GM12878 (cell line): ENCODE measurements around the gene NUDT3. TPM values are rescaled to one million over a fixed set of nuclear protein-coding genes. Genes with fewer than 3 reads are reported as not detected.

Experiments
- ATAC-seq: fragments of 200-7000 bp; cut with Tn5 transposase; 3 replicates; pipeline ENCODE4 v1.9.1; 2020; ENCODE audit warnings: mild to moderate bottlenecking, moderate library complexity
- BruUV-seq: library from RNA; stranded (reverse); fragments of 400-500 nt; replicated peaks from 2 replicates; lab custom pipeline; 2021; lab: Mats Ljungman, UMichigan
- CTCF ChIA-PET: fragments of 300-600 bp; sonication (Branson Sonifier 250); formaldehyde crosslinking; extraction: SDS; loops from one replicate; lab custom pipeline; 2021; ENCODE audit warnings: inconsistent platforms; lab: Yijun Ruan, JAX
- POLR2A ChIA-PET: fragments of 350-600 bp; formaldehyde crosslinking; extraction: SDS; loops from one replicate; lab custom pipeline; 2021; ENCODE audit warnings: inconsistent platforms; lab: Charles Lee
- RAD21 ChIA-PET: fragments of 300-600 bp; sonication (Branson Sonifier 250); formaldehyde crosslinking; loops from one replicate; lab custom pipeline; 2023; ENCODE audit warnings: antibody characterized with exemption; ENCODE audit not compliant: unreplicated experiment; lab: Charles Lee
- SMC1A ChIA-PET: fragments of 300-600 bp; sonication (Branson Sonifier 250); formaldehyde crosslinking; loops from one replicate; lab custom pipeline; 2023; ENCODE audit not compliant: unreplicated experiment, uncharacterized antibody; lab: Charles Lee
- DNase-seq: peaks from one replicate; pipeline ENCODE4 v3.0.0-alpha.2; 2011; ENCODE audit warnings: low read depth, low spot score
- FAIRE-seq: peaks from 3 replicates; lab custom pipeline; 2011; peaks lifted over from hg19 to GRCh38; lab: Jason Lieb, UNC
- H2AFZ ChIP-seq: 2 replicates; pipeline ENCODE4 v1.6.0; 2011; ENCODE audit warnings: low read depth, low read length, control low read depth; ENCODE audit not compliant: control insufficient read depth
- H3K27ac ChIP-seq: 2 replicates; pipeline ENCODE4 v1.5.1; 2011; ENCODE audit warnings: control low read depth; ENCODE audit not compliant: control insufficient read depth, insufficient read depth
- H3K27me3 ChIP-seq, 2 experiments: replicated peaks in 1 of 2; 2 replicates each; pipeline versions ENCODE4 v1.6.0 to v1.6.1; 2011; ENCODE audit warnings: low read length in 1 of 2; ENCODE audit not compliant: control insufficient read depth in 2 of 2, insufficient read depth in 2 of 2
- H3K36me3 ChIP-seq, 2 experiments: 2 replicates each; pipeline ENCODE4 v1.5.1; 2011; ENCODE audit warnings: low read length in 1 of 2; ENCODE audit not compliant: control insufficient read depth in 2 of 2, insufficient read depth in 2 of 2
- H3K4me1 ChIP-seq: 2 replicates; pipeline ENCODE4 v1.6.1; 2011; ENCODE audit warnings: mild to moderate bottlenecking, low read length, moderate library complexity, mixed read lengths; ENCODE audit not compliant: control insufficient read depth, insufficient read depth
- H3K4me2 ChIP-seq: 2 replicates; pipeline ENCODE4 v1.6.0; 2011; ENCODE audit warnings: control low read depth; ENCODE audit not compliant: control insufficient read depth, insufficient read depth
- H3K4me3 ChIP-seq: fragments of 200-600 bp; sonication (generic); 2 replicates; pipeline ENCODE4 v1.5.1; 2016
- H3K79me2 ChIP-seq: 2 replicates; pipeline ENCODE4 v1.6.0; 2011; ENCODE audit warnings: low read length; ENCODE audit not compliant: control insufficient read depth, insufficient read depth
- H3K9ac ChIP-seq: 2 replicates; pipeline ENCODE4 v1.8.0; 2011; ENCODE audit warnings: low read length, control low read depth, mixed read lengths; ENCODE audit not compliant: control insufficient read depth, insufficient read depth
- H3K9me3 ChIP-seq: replicated peaks from 3 replicates; pipeline ENCODE4 v1.5.1; 2011; ENCODE audit warnings: mild to moderate bottlenecking, low read length; ENCODE audit not compliant: control insufficient read depth, insufficient read depth
- H4K20me1 ChIP-seq: 2 replicates; pipeline ENCODE4 v1.6.0; 2011; ENCODE audit not compliant: control insufficient read depth, insufficient read depth
- ASH2L ChIP-seq: fragments of 300-600, 200-600 bp; sonication (generic); IDR thresholded peaks from 2 replicates; pipeline ENCODE4 v1.6.1; 2017; ENCODE audit warnings: low read depth, mild to moderate bottlenecking, borderline replicate concordance
- ATF2 ChIP-seq: IDR thresholded peaks from 2 replicates; pipeline ENCODE4 v1.6.1; 2012; ENCODE audit warnings: low read length, inconsistent platforms
- BMI1 ChIP-seq: fragments of 450-650 bp; IDR thresholded peaks from 2 replicates; pipeline ENCODE4 v1.6.1; 2016; ENCODE audit warnings: mild to moderate bottlenecking, moderate library complexity, borderline replicate concordance
- CEBPB ChIP-seq, 2 experiments: fragments of 150-350 bp in 1 of 2; IDR thresholded peaks; 2 replicates each; pipeline ENCODE4 v1.6.1; 2012 to 2014; ENCODE audit warnings: low read depth in 2 of 2, low read length in 2 of 2, borderline replicate concordance in 1 of 2, inconsistent platforms in 1 of 2
- EED ChIP-seq: sonication (generic); IDR thresholded peaks from 2 replicates; pipeline ENCODE4 v1.6.1; 2016; ENCODE audit warnings: antibody characterized with exemption, low read depth
- EP300 ChIP-seq, 2 experiments: fragments of 150-350 bp in 1 of 2; IDR thresholded peaks; 2 replicates each; pipeline ENCODE4 v1.6.1; 2011 to 2012; ENCODE audit warnings: low read depth in 2 of 2, low read length in 2 of 2, borderline replicate concordance in 1 of 2, improper control_type of control experiment in 1 of 2, inconsistent platforms in 1 of 2; ENCODE audit not compliant: control insufficient read depth in 1 of 2
- ESRRA ChIP-seq: IDR thresholded peaks from 2 replicates; pipeline ENCODE4 v1.6.1; 2012; ENCODE audit warnings: mild to moderate bottlenecking, low read length, improper control_type of control experiment
- EZH2 ChIP-seq: IDR thresholded peaks from 2 replicates; pipeline ENCODE4 v1.6.1; 2012; ENCODE audit warnings: low read depth, mild to moderate bottlenecking, control low read depth, inconsistent platforms, low read length, borderline replicate concordance; ENCODE audit not compliant: control insufficient read depth
- HDAC6 ChIP-seq: fragments of 200-600 bp; sonication (generic); IDR thresholded peaks from one replicate; pipeline ENCODE4 v1.8.0; 2017; ENCODE audit warnings: antibody characterized with exemption; ENCODE audit not compliant: unreplicated experiment
- IKZF1 ChIP-seq: fragments of 450-650 bp; conservative IDR thresholded peaks from 2 replicates; pipeline ENCODE4 v1.6.1; 2017; ENCODE audit warnings: antibody characterized with exemption, mild to moderate bottlenecking
- IKZF2 ChIP-seq, 2 experiments: fragments of 450-650 bp; IDR thresholded peaks; 2 replicates each; pipeline ENCODE4 v1.6.1; 2017; ENCODE audit warnings: mild to moderate bottlenecking in 2 of 2, moderate library complexity in 2 of 2
- MYB ChIP-seq: fragments of 150-350 bp; IDR thresholded peaks from 2 replicates; pipeline ENCODE4 v1.6.1; 2014; ENCODE audit warnings: mild to moderate bottlenecking, low read depth, low read length, borderline replicate concordance
- NR2F1 ChIP-seq: fragments of 450-650 bp; conservative IDR thresholded peaks from 2 replicates; pipeline ENCODE4 v1.6.1; 2017; ENCODE audit warnings: mild to moderate bottlenecking
- PRDM15 ChIP-seq: fragments of 450-650 bp; formaldehyde crosslinking; IDR thresholded peaks from 2 replicates; pipeline ENCODE4 v1.4.0; 2020; ENCODE audit warnings: mild to moderate bottlenecking, moderate library complexity
- RUNX3 ChIP-seq: IDR thresholded peaks from 2 replicates; pipeline ENCODE4 v1.6.1; 2012; ENCODE audit warnings: low read length, inconsistent platforms
- SKIL ChIP-seq: fragments of 450-650 bp; IDR thresholded peaks from 2 replicates; pipeline ENCODE4 v1.6.1; 2017; ENCODE audit warnings: mild to moderate bottlenecking, low read depth, inconsistent platforms; ENCODE audit not compliant: poor library complexity, severe bottlenecking
- ZNF24 ChIP-seq: fragments of 450-650 bp; IDR thresholded peaks from 2 replicates; pipeline ENCODE4 v1.6.1; 2017; ENCODE audit warnings: antibody characterized with exemption, mild to moderate bottlenecking
- WGBS: methylation state at CpG from one replicate; pipeline ENCODE4 v1.1.6; 2016; ENCODE audit warnings: low lambda C conversion rate; ENCODE audit not compliant: insufficient replicate concordance, insufficient coverage; ENCODE audit errors: missing lambda C conversion rate; 5-methylcytosine and 5-hydroxymethylcytosine counted together
- in situ Hi-C: fragments of 300-500 bp; cut with MboI; formaldehyde crosslinking; loops from 9 replicates; pipeline ENCODE4 v1.14.3; 2018; ENCODE audit warnings: mixed read lengths
- intact Hi-C: fragments of 100-400 bp; cut with micrococcal nuclease; formaldehyde crosslinking; loops from one replicate; pipeline ENCODE4 v1.14.2; 2022; ENCODE audit not compliant: unreplicated experiment
- polyA plus RNA-seq, 11 experiments: library from polyadenylated mRNA; depleted of rRNA in 4 of 11; unstranded in 6 of 11; stranded (reverse) in 5 of 11; fragments of >200 nt; fragmentation: Nextera tagmentation in 4 of 11; fragmentation: Illumina TruSeq in 1 of 11; extraction: Ambion mirVana in 4 of 11; extraction: Trizol in 1 of 11; gene quantifications; 1 replicate in 1 of 11; 2 replicates in 10 of 11; pipeline versions ENCODE4 v1.2.1 to v1.2.3, GENCODE V29; 2011 to 2016; ENCODE audit warnings: inconsistent platforms in 2 of 11, missing spikeins in 2 of 11, low read depth in 1 of 11
- total RNA-seq, 4 experiments: library from RNA; depleted of rRNA in 3 of 4; stranded (reverse); fragments of >200 nt in 3 of 4; fragmentation: Illumina TruSeq in 1 of 4; extraction: Trizol in 1 of 4; gene quantifications; 2 replicates each; pipeline versions ENCODE4 v1.2.1 to v1.2.3, GENCODE V29; 2013 to 2021

NUDT3 gene
- total and polyA plus RNA-seq, 10 of the 15 experiments (the other 5 are each of a cell fraction or from before 2014, with no cell fraction given): 2.4 to 32.3 (median 25.5) TPM

- H4K20me1 ChIP-seq: no peaks in the 10 kb centered on the region
- no peak overlapping the region for H3K4me3 ChIP-seq
- H3K27ac ChIP-seq: no peak overlapping the region
- H3K79me2 ChIP-seq: peaks cover 32% of the 10 kb centered on the region
- in situ Hi-C loops: no loop called here
- ChIA-PET CTCF (interaction anchor here (1.6 kb wide), 1 partner anchor 24 kb away, joined by 4 read pairs; no protein-coding TSS in a partner anchor), RAD21 (interaction anchor here (1.3 to 1.9 kb wide), 2 partner anchors 40 to 145 kb away, joined by 3 to 6 read pairs; no protein-coding TSS in a partner anchor), SMC1A (interaction anchor here (1.0 to 4.0 kb wide), 5 partner anchors 8 to 40 kb away, joined by 3 to 17 read pairs (median 3); no protein-coding TSS in a partner anchor), POLR2A (interaction anchor here (0.6 to 2.0 kb wide), 3 partner anchors 13 to 488 kb away, joined by 3 to 7 read pairs (median 6); no protein-coding TSS in a partner anchor)
- no peak for FAIRE-seq
- intact Hi-C loops: no loop called here
- peaks cover 13% of the 10 kb centered on the region; the same call in 1 of the 2 replicates for H3K4me1 ChIP-seq
- H3K9ac ChIP-seq: no peak overlapping the region
- no TSS peak for BruUV-seq
- 92% methylated on average over 3 of the region's 3 CpGs for WGBS
- H3K4me2 ChIP-seq: no peak overlapping the region
- H3K36me3 ChIP-seq: peaks cover 0 to 9% of the 10 kb centered on the region in 2 experiments; a peak in 1 of 4 replicates
- H3K9me3 ChIP-seq: no peaks in the 10 kb centered on the region
- no peaks in the 10 kb centered on the region for H3K27me3 ChIP-seq
- no peak for DNase-seq
- ATAC-seq: no peak
- H2AFZ ChIP-seq: no peak overlapping the region
- TF ChIP-seq IKZF1: no peak
- TF ChIP-seq IKZF2 (IDR thresholded peaks at IDR 0.05): no peak
- no peak for TF ChIP-seq EP300 (IDR thresholded peaks at IDR 0.05; ENCODE audit: borderline replicate concordance in 1 of 2, control insufficient read depth in 1 of 2, low read depth in 2 of 2, low read length in 2 of 2)
- TF ChIP-seq BMI1: no peak
- TF ChIP-seq CEBPB (IDR thresholded peaks at IDR 0.05; ENCODE audit: borderline replicate concordance in 1 of 2, low read depth in 2 of 2, low read length in 2 of 2): no peak
- TF ChIP-seq ATF2: no peak
- no peak for TF ChIP-seq EED
- no peak for TF ChIP-seq EZH2
- no peak for TF ChIP-seq NR2F1
- no peak for TF ChIP-seq SKIL
- TF ChIP-seq PRDM15 (CRISPR knock-in tag): no peak
- TF ChIP-seq ESRRA: no peak
- no peak for TF ChIP-seq ASH2L
- TF ChIP-seq RUNX3: no peak
- no peak for TF ChIP-seq HDAC6
- no peak for TF ChIP-seq MYB
- TF ChIP-seq ZNF24: no peak
Measured at GRCh38 chr6:34340906-34341480, 51.5 kb downstream of the NUDT3 start.
